ENCODE results near the gene C4orf50. TPM values are rescaled to one million over a fixed set of nuclear protein-coding genes. Genes with fewer than 3 reads are reported as not detected.

C4orf50 gene
- total and polyA plus RNA-seq, 2 experiments from 2014 or later, result 0.06 to 0.31 TPM

DNA sequence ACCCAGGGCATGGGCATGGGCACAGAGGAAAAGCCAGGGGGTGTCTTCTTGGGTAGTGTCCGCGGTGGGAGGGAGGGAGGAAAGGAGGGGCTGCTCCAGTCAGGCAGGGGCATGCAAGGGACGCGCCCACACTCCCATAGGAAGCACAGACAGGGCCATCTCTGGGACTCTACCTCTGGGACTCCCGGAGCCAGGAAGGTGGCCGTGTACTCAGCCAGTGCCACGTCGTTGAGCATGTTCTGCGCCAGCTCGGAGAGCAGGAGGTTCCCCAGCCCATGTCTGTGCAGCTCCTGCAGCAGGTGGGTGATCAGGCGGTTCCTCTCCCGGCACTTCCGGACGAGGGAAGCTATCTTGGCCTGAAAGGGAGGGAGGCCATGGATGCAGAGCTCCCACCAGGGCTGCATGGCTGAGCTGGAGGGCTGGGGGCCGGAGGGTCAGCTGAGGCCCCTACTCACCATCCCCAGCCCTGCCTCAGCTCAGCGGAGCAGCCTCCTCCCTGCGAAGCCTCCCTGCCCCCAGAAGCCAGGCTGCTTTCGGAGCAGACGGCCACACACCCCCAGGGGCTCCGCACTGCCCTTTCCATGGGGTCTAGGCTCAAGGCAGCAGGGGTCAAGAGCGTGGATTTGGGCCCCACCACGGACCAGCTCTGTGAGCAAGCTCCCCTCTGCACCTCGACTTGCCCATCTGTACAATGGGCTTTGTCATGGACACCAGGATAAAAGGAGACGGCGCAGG, 44.6 kb downstream of the C4orf50 start (continued):
- TF ChIP-seq, protein P1, sequence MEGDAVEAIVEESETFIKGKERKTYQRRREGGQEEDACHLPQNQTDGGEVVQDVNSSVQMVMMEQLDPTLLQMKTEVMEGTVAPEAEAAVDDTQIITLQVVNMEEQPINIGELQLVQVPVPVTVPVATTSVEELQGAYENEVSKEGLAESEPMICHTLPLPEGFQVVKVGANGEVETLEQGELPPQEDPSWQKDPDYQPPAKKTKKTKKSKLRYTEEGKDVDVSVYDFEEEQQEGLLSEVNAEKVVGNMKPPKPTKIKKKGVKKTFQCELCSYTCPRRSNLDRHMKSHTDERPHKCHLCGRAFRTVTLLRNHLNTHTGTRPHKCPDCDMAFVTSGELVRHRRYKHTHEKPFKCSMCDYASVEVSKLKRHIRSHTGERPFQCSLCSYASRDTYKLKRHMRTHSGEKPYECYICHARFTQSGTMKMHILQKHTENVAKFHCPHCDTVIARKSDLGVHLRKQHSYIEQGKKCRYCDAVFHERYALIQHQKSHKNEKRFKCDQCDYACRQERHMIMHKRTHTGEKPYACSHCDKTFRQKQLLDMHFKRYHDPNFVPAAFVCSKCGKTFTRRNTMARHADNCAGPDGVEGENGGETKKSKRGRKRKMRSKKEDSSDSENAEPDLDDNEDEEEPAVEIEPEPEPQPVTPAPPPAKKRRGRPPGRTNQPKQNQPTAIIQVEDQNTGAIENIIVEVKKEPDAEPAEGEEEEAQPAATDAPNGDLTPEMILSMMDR (conservative IDR thresholded peaks at IDR 0.05; ENCODE audit: low read depth in 2 of 2), result no peak
- TF ChIP-seq REST (IDR thresholded peaks at IDR 0.05; ENCODE audit: unreplicated experiment), result no peak
- TF ChIP-seq EZH2 (IDR thresholded peaks at IDR 0.05; ENCODE audit: low read depth, unreplicated experiment), result no peak

- Mint-ChIP-seq H3K27me3 (ENCODE audit: insufficient read depth, low read depth, poor library complexity) (peaks cover 10% of the 10 kb centered on the region), H3K4me1 (peaks cover 40% of the 10 kb centered on the region), H3K4me3 (no peak overlapping the region), H3K27ac (no peak overlapping the region; the same call in 1 of the 2 replicates), H3K36me3 (ENCODE audit: low read depth) (no peaks in the 10 kb centered on the region), H3K9me3 (no peaks in the 10 kb centered on the region)
- Histone ChIP-seq H3K27me3 (ENCODE audit: insufficient read depth) (no peaks in the 10 kb centered on the region), H3F3A (replicated peaks; ENCODE audit: low read depth) (no peaks in the 10 kb centered on the region), H3K4me2 (no peak overlapping the region), H3K79me2 (replicated peaks; ENCODE audit: insufficient read depth) (no peaks in the 10 kb centered on the region), H4K20me1 (replicated peaks; ENCODE audit: insufficient read depth) (no peaks in the 10 kb centered on the region), H3K36me3 (ENCODE audit: insufficient read depth) (no peaks in the 10 kb centered on the region), H3K4me1 (ENCODE audit: insufficient read depth) (0 out of 2 replicates have a peak, but pooled peaks cover 6% of the 10 kb centered on the region), H3K27ac (ENCODE audit: low read depth) (no peak overlapping the region), H3K4me3 (no peak overlapping the region), H3K9me2 (ENCODE audit: insufficient read depth) (no peaks in the 10 kb centered on the region), H2AFZ (no peak overlapping the region)
- ATAC-seq (no peak), DNase-seq (ENCODE audit: low spot score) (no peak)
- no peak for TF ChIP-seq POLR2AphosphoS5 (IDR thresholded peaks at IDR 0.05; ENCODE audit: low read depth)
- TF ChIP-seq CREB1 (CRISPR knock-in tag; IDR thresholded peaks at IDR 0.05; ENCODE audit: low read depth), result no peak
- no peak for TF ChIP-seq STAT1 (IDR thresholded peaks at IDR 0.05; ENCODE audit: unreplicated experiment)
- TF ChIP-seq REST (IDR thresholded peaks at IDR 0.05; ENCODE audit: unreplicated experiment), result no peak
- TF ChIP-seq EZH2 (IDR thresholded peaks at IDR 0.05; ENCODE audit: low read depth, unreplicated experiment), result no peak
- no peak for TF ChIP-seq NANOG (IDR thresholded peaks at IDR 0.05; ENCODE audit: borderline replicate concordance)
- TF ChIP-seq EZH2phosphoT487 (IDR thresholded peaks at IDR 0.05; ENCODE audit: unreplicated experiment), result no peak
- TF ChIP-seq ZNF331 (CRISPR knock-in tag; IDR thresholded peaks at IDR 0.05; ENCODE audit: low read depth), result no peak
- TF ChIP-seq ZNF114 (CRISPR knock-in tag; IDR thresholded peaks at IDR 0.05), result no peak
- TF ChIP-seq, protein P2, sequence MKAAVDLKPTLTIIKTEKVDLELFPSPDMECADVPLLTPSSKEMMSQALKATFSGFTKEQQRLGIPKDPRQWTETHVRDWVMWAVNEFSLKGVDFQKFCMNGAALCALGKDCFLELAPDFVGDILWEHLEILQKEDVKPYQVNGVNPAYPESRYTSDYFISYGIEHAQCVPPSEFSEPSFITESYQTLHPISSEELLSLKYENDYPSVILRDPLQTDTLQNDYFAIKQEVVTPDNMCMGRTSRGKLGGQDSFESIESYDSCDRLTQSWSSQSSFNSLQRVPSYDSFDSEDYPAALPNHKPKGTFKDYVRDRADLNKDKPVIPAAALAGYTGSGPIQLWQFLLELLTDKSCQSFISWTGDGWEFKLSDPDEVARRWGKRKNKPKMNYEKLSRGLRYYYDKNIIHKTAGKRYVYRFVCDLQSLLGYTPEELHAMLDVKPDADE (IDR thresholded peaks at IDR 0.05), result no peak
These were observed 45.2 kb downstream of the C4orf50 start for GRCh38 chr4:5973033-5973432.

Measured in GM23338 (cell line).